Prostate gland (tissue), 2 donors: ENCODE data around the gene ASF1A. TPM values are rescaled to one million over a fixed set of nuclear protein-coding genes. Genes with fewer than 3 reads are reported as not detected.

ENCODE experiments used
- DNase-seq: peaks from one replicate; pipeline ENCODE4 v3.0.0-alpha.2; 2019; ENCODE audit warnings: low spot score
- H3K27ac ChIP-seq, 2 donors: fragments of 200-600 bp; sonication (generic); 2 replicates each; pipeline ENCODE4 v1.5.1; 2017 to 2019
- H3K27me3 ChIP-seq: fragments of 200-600 bp; sonication (generic); replicated peaks from 2 replicates; pipeline ENCODE4 v1.5.1; 2019; ENCODE audit not compliant: insufficient read depth
- H3K36me3 ChIP-seq, 2 donors: fragments of 200-600 bp; sonication (generic); 1 replicate in 1 of 2; 2 replicates in 1 of 2; pipeline versions ENCODE4 v1.5.1 to v1.8.1; 2017 to 2019
- H3K4me1 ChIP-seq: fragments of 200-600 bp; sonication (generic); replicated peaks from 2 replicates; pipeline ENCODE4 v1.5.1; 2019
- H3K4me3 ChIP-seq, 2 donors: fragments of 200-600 bp; sonication (generic); 2 replicates each; pipeline ENCODE4 v1.5.1; 2017 to 2019
- H3K9me3 ChIP-seq: fragments of 200-600 bp; sonication (generic); 2 replicates; pipeline ENCODE4 v1.5.1; 2017
- POLR2A ChIP-seq: fragments of 450-650 bp; IDR thresholded peaks from one replicate; pipeline ENCODE4 v1.6.1; 2016; ENCODE audit warnings: antibody characterized with exemption, mild to moderate bottlenecking
- POLR2AphosphoS5 ChIP-seq: sonication (generic); formaldehyde crosslinking; IDR thresholded peaks from one replicate; pipeline ENCODE4 v1.6.1; 2017; ENCODE audit warnings: antibody characterized with exemption
- WGBS: methylation state at CpG from one replicate; pipeline ENCODE4 v1.1.5; 2018; 5-methylcytosine and 5-hydroxymethylcytosine counted together
- intact Hi-C: fragments of 100-400 bp; cut with DNase I; formaldehyde crosslinking; loops from one replicate; pipeline ENCODE4 v1.14.2; 2022
- total RNA-seq, 2 donors: library from RNA; depleted of rRNA; stranded (reverse); fragments of >200 nt; gene quantifications; one replicate each; pipeline ENCODE4 v1.1.0, GENCODE V29; 2016
- TF ChIP-seq, protein P1 (sequence below), 4 experiments: fragments of 200-600 bp in 2 of 4; fragments of 450-650 bp in 2 of 4; sonication (generic) in 2 of 4; IDR thresholded peaks; 1 replicate in 3 of 4; 2 replicates in 1 of 4; pipeline ENCODE4 v1.5.1; 2016 to 2019; ENCODE audit warnings: antibody characterized with exemption in 4 of 4, mild to moderate bottlenecking in 2 of 4, moderate library complexity in 2 of 4

The ASF1A gene
- total RNA-seq, 2 donors from 2014 or later = 12.5 to 15.6 TPM

DNA sequence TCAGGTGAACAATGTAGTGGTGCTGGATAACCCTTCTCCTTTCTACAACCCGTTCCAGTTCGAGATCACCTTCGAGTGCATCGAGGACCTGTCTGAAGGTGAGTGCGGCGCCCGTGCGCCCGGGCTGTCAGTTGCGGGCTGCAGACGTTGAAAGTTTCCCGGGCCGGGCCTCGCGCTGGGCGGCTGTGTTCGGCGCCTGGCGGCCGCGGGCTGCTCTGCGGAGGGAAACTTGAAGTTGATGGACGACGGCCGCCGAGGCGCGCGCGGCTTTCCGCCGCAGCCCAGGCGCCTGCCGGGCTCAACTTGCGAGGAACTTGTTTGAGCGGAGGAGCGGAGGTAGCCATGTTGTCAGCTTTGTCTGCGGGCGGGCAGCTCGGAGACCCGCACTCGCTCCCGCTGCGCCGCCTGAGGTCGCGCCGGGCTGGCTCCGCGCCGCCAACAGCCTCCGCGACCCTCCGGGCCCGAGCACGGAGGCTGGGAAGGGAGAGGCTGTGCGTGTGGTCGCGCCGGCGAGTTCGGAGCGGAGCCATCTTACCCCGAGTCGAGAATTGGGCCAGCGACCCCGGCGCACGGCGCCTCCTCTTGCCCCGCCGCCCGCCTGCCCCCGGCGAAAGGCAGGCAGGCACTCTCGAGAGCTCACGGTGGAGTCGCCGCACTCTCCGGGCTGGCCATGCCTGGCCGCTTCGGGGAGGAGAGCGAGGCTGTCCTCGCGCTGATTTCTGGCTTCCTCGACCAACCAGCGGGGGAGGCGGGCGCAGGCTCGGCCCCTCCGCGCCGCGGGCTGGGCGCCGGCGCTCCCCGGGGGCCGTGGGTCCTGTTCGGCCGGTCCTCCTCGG, 691 bp downstream of the ASF1A start:
- 0% methylated on average over 62 of the region's 102 CpGs for WGBS
- intact Hi-C loops = loop anchor here (5.0 kb wide), 1 partner anchor 183 kb away; the partner anchor contains the start of gene FAM184A
- no peaks in the 10 kb centered on the region for H3K4me1 ChIP-seq

GRCh38 chr6:118895261-118895560, 1.3 kb downstream of the ASF1A start:
- Histone ChIP-seq H3K36me3 (no peaks in the 10 kb centered on the region), H3K27ac (peak overlapping the region; percentile 92 to 95), H3K9me3 (no peaks in the 10 kb centered on the region), H3K4me1 (no peaks in the 10 kb centered on the region), H3K4me3 (peak overlapping the region; percentile 75 to 80), H3K27me3 (no peaks in the 10 kb centered on the region)
- intact Hi-C loops = no loop called here
- DNase-seq = no peak
- under 1% methylated on average over 11 of the region's 11 CpGs for WGBS
- TF ChIP-seq POLR2A = no peak
- TF ChIP-seq, protein P1, sequence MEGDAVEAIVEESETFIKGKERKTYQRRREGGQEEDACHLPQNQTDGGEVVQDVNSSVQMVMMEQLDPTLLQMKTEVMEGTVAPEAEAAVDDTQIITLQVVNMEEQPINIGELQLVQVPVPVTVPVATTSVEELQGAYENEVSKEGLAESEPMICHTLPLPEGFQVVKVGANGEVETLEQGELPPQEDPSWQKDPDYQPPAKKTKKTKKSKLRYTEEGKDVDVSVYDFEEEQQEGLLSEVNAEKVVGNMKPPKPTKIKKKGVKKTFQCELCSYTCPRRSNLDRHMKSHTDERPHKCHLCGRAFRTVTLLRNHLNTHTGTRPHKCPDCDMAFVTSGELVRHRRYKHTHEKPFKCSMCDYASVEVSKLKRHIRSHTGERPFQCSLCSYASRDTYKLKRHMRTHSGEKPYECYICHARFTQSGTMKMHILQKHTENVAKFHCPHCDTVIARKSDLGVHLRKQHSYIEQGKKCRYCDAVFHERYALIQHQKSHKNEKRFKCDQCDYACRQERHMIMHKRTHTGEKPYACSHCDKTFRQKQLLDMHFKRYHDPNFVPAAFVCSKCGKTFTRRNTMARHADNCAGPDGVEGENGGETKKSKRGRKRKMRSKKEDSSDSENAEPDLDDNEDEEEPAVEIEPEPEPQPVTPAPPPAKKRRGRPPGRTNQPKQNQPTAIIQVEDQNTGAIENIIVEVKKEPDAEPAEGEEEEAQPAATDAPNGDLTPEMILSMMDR (IDR thresholded peaks at IDR 0.05) = no peak
- no peak for TF ChIP-seq POLR2AphosphoS5

More for the DNA sequence above, 691 bp downstream of the ASF1A start:
- H3K9me3 ChIP-seq = no peaks in the 10 kb centered on the region
- no peaks in the 10 kb centered on the region for H3K27me3 ChIP-seq
- no peak for TF ChIP-seq POLR2A
- TF ChIP-seq, protein P1 (IDR thresholded peaks at IDR 0.05) = peak in 1 of 4 experiments; percentile 4
- H3K36me3 ChIP-seq = no peaks in the 10 kb centered on the region
- DNase-seq = peak; percentile 56
- peak overlapping the region; percentile 92 to 95 for H3K27ac ChIP-seq
- H3K4me3 ChIP-seq = peak overlapping the region; percentile 75 to 80

GRCh38 chr6:118895859-118896258, 1.9 kb downstream of the ASF1A start:
- Histone ChIP-seq H3K4me3 (no peak overlapping the region), H3K27ac (no peak overlapping the region), H3K36me3 (no peaks in the 10 kb centered on the region), H3K4me1 (no peaks in the 10 kb centered on the region), H3K9me3 (no peaks in the 10 kb centered on the region), H3K27me3 (no peaks in the 10 kb centered on the region)
- TF ChIP-seq POLR2A (no peak), POLR2AphosphoS5 (no peak)
- TF ChIP-seq, protein P1 (IDR thresholded peaks at IDR 0.05) = no peak
- 41% methylated on average over 2 of the region's 2 CpGs for WGBS
- intact Hi-C loops = no loop called here
- DNase-seq = no peak

DNA sequence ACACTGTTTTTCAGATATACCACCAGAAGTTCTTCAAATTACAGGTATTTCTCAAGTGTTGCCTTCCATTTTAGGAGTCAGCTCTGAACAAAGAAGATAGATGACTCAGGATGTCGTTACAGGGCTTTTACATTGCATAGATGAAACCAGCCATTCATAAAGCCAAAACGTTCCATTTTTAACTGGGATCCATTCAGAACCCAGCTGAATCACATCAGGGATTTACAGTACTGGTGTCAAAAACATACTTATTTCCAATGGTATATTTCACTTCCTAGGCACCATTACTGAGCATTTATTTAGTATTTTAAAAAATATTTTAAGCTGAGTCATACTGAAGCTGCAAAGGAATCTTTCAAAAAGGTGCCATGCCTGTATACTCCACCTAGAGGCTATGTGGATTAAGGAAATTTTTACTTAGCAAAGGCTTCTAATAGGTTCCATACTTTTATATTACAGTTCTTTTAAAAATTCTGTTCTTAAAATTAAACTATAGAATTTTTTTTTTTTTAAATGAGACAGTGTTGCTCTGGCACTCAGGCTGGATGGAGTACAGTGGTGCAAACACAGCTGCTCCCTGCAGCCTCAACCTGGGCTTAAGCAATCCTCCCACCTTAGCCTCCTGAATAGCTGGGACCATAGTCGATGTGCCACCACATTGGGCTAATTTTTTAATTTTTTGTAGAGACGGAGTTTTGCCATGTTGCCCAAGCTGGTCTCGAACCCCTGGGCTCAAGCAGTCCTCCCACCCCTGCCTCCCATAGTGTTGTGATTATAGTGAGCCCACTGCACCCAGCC, 2.6 kb downstream of the ASF1A start:
- TF ChIP-seq POLR2A = no peak
- TF ChIP-seq, protein P1 (IDR thresholded peaks at IDR 0.05) = peak in 1 of 4 experiments; percentile 19
- Histone ChIP-seq H3K4me3 (no peak overlapping the region), H3K27ac (no peak overlapping the region), H3K9me3 (no peaks in the 10 kb centered on the region), H3K27me3 (no peaks in the 10 kb centered on the region), H3K4me1 (no peaks in the 10 kb centered on the region), H3K36me3 (no peaks in the 10 kb centered on the region)
- DNase-seq = no peak
- intact Hi-C loops = no loop called here
- 69% methylated on average over 5 of the region's 5 CpGs for WGBS
